HCT116 (cell line): ENCODE results near the gene ETV4. TPM values are rescaled to one million over a fixed set of nuclear protein-coding genes. Genes with fewer than 3 reads are reported as not detected.

Experiments used
- ATAC-seq: fragments of 200-7000 bp; cut with Tn5 transposase; 2 replicates; pipeline ENCODE4 v1.9.1; 2020; ENCODE audit warnings: mild to moderate bottlenecking, moderate library complexity
- BruUV-seq: library from RNA; stranded (reverse); fragments of 400-500 nt; replicated peaks from 2 replicates; lab custom pipeline; 2021; lab: Mats Ljungman, UMichigan
- CTCF ChIA-PET: fragments of 300-600 bp; sonication (Branson Sonifier 250); formaldehyde crosslinking; loops from one replicate; lab custom pipeline; 2021; ENCODE audit warnings: antibody characterized with exemption; lab: Charles Lee
- POLR2A ChIA-PET: fragments of 300-600, 350-600 bp; sonication (Branson Sonifier 250); formaldehyde crosslinking; loops from one replicate; lab custom pipeline; 2021; ENCODE audit warnings: antibody characterized with exemption; lab: Charles Lee
- RAD21 ChIA-PET, 2 experiments: fragments of 300-600 bp; sonication (Branson Sonifier 250); formaldehyde crosslinking; loops; one replicate each; lab custom pipeline; 2023; ENCODE audit warnings: low total read pairs in 2 of 2; ENCODE audit not compliant: uncharacterized antibody in 2 of 2, unreplicated experiment in 2 of 2, low non-redundant PET in 1 of 2; lab: Charles Lee
- DNase-seq: peaks from one replicate; pipeline ENCODE4 v3.0.0-alpha.2; 2010; ENCODE audit warnings: low read depth, low spot score
- H2AFZ ChIP-seq: fragments of 200-600 bp; shearing (Covaris generic), sonication (generic); 2 replicates; pipeline ENCODE4 v1.6.1; 2017; ENCODE audit warnings: low read depth, mixed run types, mixed read lengths, antibody characterized with exemption, low read length; ENCODE audit not compliant: poor library complexity, severe bottlenecking
- H3K27ac ChIP-seq: 2 replicates; pipeline ENCODE4 v1.5.1; 2012; ENCODE audit warnings: low read depth, low read length
- H3K27me3 ChIP-seq: fragments of 200-600 bp; sonication (generic); 2 replicates; pipeline ENCODE4 v1.6.1; 2016; ENCODE audit warnings: mixed run types, low read length, mixed read lengths; ENCODE audit not compliant: insufficient read depth
- H3K36me3 ChIP-seq, 2 experiments: fragments of 200-500 bp in 1 of 2; fragments of 200-600 bp in 1 of 2; sonication (Bioruptor generic) in 1 of 2; sonication (generic) in 1 of 2; 2 replicates each; pipeline versions ENCODE4 v1.5.1 to v1.6.1; 2014 to 2016; ENCODE audit warnings: low read length in 2 of 2, inconsistent platforms in 1 of 2, mixed read lengths in 1 of 2, mixed run types in 1 of 2; ENCODE audit not compliant: insufficient read depth in 2 of 2, control insufficient read depth in 1 of 2
- H3K4me1 ChIP-seq, 2 experiments: fragments of 200-600 bp in 1 of 2; sonication (generic) in 1 of 2; 2 replicates each; pipeline versions ENCODE4 v1.5.1 to v1.6.1; 2012 to 2017; ENCODE audit warnings: low read length in 2 of 2, inconsistent platforms in 1 of 2, mild to moderate bottlenecking in 1 of 2, mixed read lengths in 1 of 2, mixed run types in 1 of 2, moderate library complexity in 1 of 2; ENCODE audit not compliant: insufficient read depth in 2 of 2, control insufficient read depth in 1 of 2
- H3K4me2 ChIP-seq: fragments of 200-600 bp; sonication (generic); 2 replicates; pipeline ENCODE4 v1.6.1; 2017; ENCODE audit warnings: mixed run types, low read length, mixed read lengths
- H3K4me3 ChIP-seq, 2 experiments: fragments of 200-600 bp in 1 of 2; sonication (generic) in 1 of 2; replicated peaks in 1 of 2; 2 replicates each; pipeline ENCODE4 v1.5.1; 2011 to 2016; ENCODE audit warnings: low read length in 2 of 2, control low read depth in 1 of 2, low read depth in 1 of 2, mild to moderate bottlenecking in 1 of 2, mixed read lengths in 1 of 2, mixed run types in 1 of 2
- H3K79me2 ChIP-seq: fragments of 200-600 bp; sonication (generic); 2 replicates; pipeline ENCODE4 v1.6.1; 2017; ENCODE audit warnings: mild to moderate bottlenecking, mixed run types, low read length, moderate library complexity, mixed read lengths; ENCODE audit not compliant: insufficient read depth
- H3K9ac ChIP-seq: fragments of 200-600 bp; sonication (generic); 2 replicates; pipeline ENCODE4 v1.6.1; 2016; ENCODE audit warnings: low read length, mixed read lengths
- H3K9me2 ChIP-seq: fragments of 200-600 bp; sonication (generic), shearing (Covaris generic); 2 replicates; pipeline ENCODE4 v1.6.1; 2017; ENCODE audit warnings: mixed run types, mild to moderate bottlenecking, moderate library complexity; ENCODE audit not compliant: insufficient read depth
- H3K9me3 ChIP-seq, 2 experiments: fragments of 200-500 bp in 1 of 2; fragments of 200-600 bp in 1 of 2; sonication (Bioruptor generic) in 1 of 2; sonication (generic) in 1 of 2; 2 replicates each; pipeline ENCODE4 v1.6.1; 2014 to 2017; ENCODE audit warnings: low read length in 2 of 2, mixed read lengths in 2 of 2, inconsistent platforms in 1 of 2, low read depth in 1 of 2, mild to moderate bottlenecking in 1 of 2, mixed run types in 1 of 2, moderate library complexity in 1 of 2; ENCODE audit not compliant: control insufficient read depth in 1 of 2, insufficient read depth in 1 of 2
- H4K20me1 ChIP-seq: fragments of 200-600 bp; sonication (generic), shearing (Covaris generic); 2 replicates; pipeline ENCODE4 v1.6.1; 2017; ENCODE audit warnings: mixed run types, mild to moderate bottlenecking, moderate library complexity; ENCODE audit not compliant: insufficient read depth
- CBX3 ChIP-seq: IDR thresholded peaks from 2 replicates; pipeline ENCODE4 v1.6.1; 2012; ENCODE audit warnings: low read depth
- ELF1 ChIP-seq: IDR thresholded peaks from 2 replicates; pipeline ENCODE4 v1.6.1; 2012; ENCODE audit warnings: low read depth, borderline replicate concordance
- EZH2 ChIP-seq: fragments of 200-600 bp; sonication (generic); IDR thresholded peaks from 2 replicates; pipeline ENCODE4 v1.6.1; 2017; ENCODE audit warnings: antibody characterized with exemption, mixed run types
- POLR2A ChIP-seq: IDR thresholded peaks from 2 replicates; pipeline ENCODE4 v1.7.0; 2011; ENCODE audit warnings: borderline replicate concordance; ENCODE audit not compliant: insufficient read depth, insufficient read length; ENCODE audit errors: extremely low read depth
- RAD21 ChIP-seq: IDR thresholded peaks from 2 replicates; pipeline ENCODE4 v1.6.1; 2012; ENCODE audit warnings: low read depth, mild to moderate bottlenecking
- SIN3A ChIP-seq: IDR thresholded peaks from 2 replicates; pipeline ENCODE4 v1.6.1; 2012; ENCODE audit warnings: low read depth
- ZFX ChIP-seq: fragments of 450-650 bp; IDR thresholded peaks from 2 replicates; pipeline ENCODE4 v1.6.1; 2017
- intact Hi-C: fragments of 100-400 bp; cut with micrococcal nuclease; formaldehyde crosslinking; loops from 2 replicates; pipeline ENCODE4 v1.10.0; 2022
- total RNA-seq: library from RNA; stranded (reverse); gene quantifications from one replicate; pipeline ENCODE4 v1.2.1, GENCODE V29; 2021; ENCODE audit not compliant: unreplicated experiment
- TF ChIP-seq, protein P1 (sequence below), 3 experiments: fragments of 200-600 bp in 1 of 3; sonication (generic) in 1 of 3; IDR thresholded peaks in 2 of 3; conservative IDR thresholded peaks in 1 of 3; 2 replicates each; pipeline ENCODE4 v1.5.1; 2012 to 2017; ENCODE audit warnings: low read depth in 2 of 3, low read length in 2 of 3, antibody characterized with exemption in 1 of 3, borderline replicate concordance in 1 of 3, control low read depth in 1 of 3, mild to moderate bottlenecking in 1 of 3, mixed read lengths in 1 of 3, mixed run types in 1 of 3, moderate library complexity in 1 of 3; ENCODE audit not compliant: insufficient read depth in 1 of 3

The ETV4 gene
- total RNA-seq, 1 experiment from 2014 or later, result 51.5 TPM

- ChIA-PET POLR2A (no interaction called here), RAD21 (no interaction called here), CTCF (no interaction called here)
- H4K20me1 ChIP-seq, result no peaks in the 10 kb centered on the region
- DNase-seq, result no peak
- peaks cover 6% of the 10 kb centered on the region; the same call in 1 of the 2 replicates for H3K79me2 ChIP-seq
- H3K4me1 ChIP-seq, result peaks cover 22 to 23% of the 10 kb centered on the region in 2 experiments
- ATAC-seq, result peak; percentile 44
- H2AFZ ChIP-seq, result no peak overlapping the region
- no peak for TF ChIP-seq EZH2
- no peak for TF ChIP-seq RAD21
- TF ChIP-seq ELF1, result no peak
- TF ChIP-seq, protein P1, sequence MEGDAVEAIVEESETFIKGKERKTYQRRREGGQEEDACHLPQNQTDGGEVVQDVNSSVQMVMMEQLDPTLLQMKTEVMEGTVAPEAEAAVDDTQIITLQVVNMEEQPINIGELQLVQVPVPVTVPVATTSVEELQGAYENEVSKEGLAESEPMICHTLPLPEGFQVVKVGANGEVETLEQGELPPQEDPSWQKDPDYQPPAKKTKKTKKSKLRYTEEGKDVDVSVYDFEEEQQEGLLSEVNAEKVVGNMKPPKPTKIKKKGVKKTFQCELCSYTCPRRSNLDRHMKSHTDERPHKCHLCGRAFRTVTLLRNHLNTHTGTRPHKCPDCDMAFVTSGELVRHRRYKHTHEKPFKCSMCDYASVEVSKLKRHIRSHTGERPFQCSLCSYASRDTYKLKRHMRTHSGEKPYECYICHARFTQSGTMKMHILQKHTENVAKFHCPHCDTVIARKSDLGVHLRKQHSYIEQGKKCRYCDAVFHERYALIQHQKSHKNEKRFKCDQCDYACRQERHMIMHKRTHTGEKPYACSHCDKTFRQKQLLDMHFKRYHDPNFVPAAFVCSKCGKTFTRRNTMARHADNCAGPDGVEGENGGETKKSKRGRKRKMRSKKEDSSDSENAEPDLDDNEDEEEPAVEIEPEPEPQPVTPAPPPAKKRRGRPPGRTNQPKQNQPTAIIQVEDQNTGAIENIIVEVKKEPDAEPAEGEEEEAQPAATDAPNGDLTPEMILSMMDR (IDR thresholded peaks at IDR 0.05 in 2 of 3, conservative IDR thresholded peaks at IDR 0.05 in 1 of 3; ENCODE audit: borderline replicate concordance in 1 of 3, insufficient read depth in 1 of 3, low read depth in 2 of 3, low read length in 2 of 3), result no peak
- no peak for TF ChIP-seq ZFX
- no peak for TF ChIP-seq CBX3
- no peak for TF ChIP-seq POLR2A
- TF ChIP-seq SIN3A, result no peak
- H3K36me3 ChIP-seq, result peaks cover 4 to 5% of the 10 kb centered on the region in 2 experiments; a peak in 1 of 4 replicates
- no peaks in the 10 kb centered on the region for H3K9me3 ChIP-seq
- peak overlapping the region; percentile 22 for H3K27ac ChIP-seq
- H3K4me3 ChIP-seq, result no peak overlapping the region
- H3K9ac ChIP-seq, result no peak overlapping the region
- H3K27me3 ChIP-seq, result no peaks in the 10 kb centered on the region
- no peaks in the 10 kb centered on the region for H3K9me2 ChIP-seq
- intact Hi-C loops, result no loop called here
- peak overlapping the region; percentile 36 for H3K4me2 ChIP-seq
- no TSS peak for BruUV-seq
These were observed 9.7 kb downstream of the ETV4 start for GRCh38 chr17:43536236-43536992.
